ENCODE results near the gene TNPO3.
"Not testable (repeated sequence)": the region's sequence is repeated elsewhere in the genome, so short reads cannot be mapped to it uniquely, and the experiment has no call there.

The TNPO3 gene

DNA sequence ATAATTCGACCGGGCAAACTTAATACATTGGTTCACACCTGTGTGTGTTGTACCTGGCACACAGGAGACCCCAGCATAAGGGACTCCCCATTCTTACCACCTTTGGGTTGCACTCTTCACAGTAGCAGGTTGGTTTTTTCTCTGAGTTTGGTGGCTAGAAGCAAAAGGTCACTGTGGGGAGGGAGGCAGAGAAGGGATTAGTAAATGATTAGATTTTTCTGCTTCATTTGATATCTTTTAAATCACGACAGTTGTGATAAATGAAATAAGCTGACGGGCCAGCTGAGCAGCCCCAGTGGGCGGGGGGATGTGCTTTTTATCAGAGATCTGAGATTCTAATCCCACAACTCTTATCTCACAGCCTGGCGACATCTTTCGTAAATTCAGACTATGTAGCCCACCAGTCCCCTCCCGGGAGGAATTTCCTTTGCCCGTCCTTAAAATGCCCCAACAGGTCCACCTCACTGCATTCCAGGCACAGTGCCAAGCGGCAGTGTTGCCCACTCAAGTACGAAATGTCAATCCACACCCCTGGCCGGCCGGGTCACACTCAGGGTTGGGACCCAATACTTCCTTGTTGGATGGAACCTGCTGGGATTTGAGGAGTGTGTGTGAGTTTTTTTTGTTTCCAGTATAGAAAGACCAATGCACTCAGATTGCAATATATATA, 133.9 kb downstream of the TNPO3 start:
- DNase-seq (ENCODE audit: low read depth) = no peak

DNA sequence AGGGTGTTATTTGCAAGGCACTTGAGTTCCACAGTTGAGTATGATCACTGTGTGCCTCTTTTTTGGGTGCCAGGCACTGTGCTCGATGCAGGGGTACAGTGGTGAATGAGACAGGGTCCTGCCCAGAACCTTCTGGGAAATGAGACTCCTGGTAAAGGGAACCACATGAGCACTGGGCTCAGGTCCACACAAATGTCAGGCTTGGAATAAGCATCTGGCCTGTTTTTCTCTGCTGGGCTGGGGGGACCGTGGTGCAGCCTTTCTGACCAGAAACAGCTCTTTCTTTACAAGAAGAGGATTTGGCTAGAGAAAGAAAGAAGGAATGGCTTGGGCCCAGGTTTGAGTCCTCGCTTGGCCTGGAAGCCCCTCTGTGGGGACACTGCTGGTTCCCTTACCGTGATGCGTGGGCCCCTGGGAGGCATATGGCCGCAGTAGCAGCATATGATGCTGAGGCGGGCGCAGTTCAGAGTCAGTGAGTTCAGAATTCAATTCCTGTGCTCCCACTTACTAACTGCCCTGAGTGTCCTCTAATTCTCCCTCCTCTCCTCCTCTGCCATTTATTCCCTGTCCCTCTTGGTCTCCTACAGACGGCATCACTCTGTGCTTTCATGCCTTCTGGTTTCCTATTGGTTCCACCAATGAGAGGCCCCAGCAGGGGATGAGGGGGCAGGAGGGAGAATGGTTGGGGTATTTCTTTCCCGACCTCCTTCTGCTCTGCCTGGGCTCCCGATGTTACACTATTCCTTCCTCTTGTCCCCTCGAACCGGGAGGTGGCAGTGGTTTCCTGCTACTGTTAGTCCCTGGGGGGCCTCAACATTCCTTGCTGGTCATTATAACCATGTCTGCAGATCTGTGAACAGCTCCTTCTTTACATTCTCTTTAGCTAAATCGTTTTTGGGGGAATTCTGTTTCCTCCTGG, 134.8 kb downstream of the TNPO3 start:
- DNase-seq (ENCODE audit: low read depth) = no peak

DNA sequence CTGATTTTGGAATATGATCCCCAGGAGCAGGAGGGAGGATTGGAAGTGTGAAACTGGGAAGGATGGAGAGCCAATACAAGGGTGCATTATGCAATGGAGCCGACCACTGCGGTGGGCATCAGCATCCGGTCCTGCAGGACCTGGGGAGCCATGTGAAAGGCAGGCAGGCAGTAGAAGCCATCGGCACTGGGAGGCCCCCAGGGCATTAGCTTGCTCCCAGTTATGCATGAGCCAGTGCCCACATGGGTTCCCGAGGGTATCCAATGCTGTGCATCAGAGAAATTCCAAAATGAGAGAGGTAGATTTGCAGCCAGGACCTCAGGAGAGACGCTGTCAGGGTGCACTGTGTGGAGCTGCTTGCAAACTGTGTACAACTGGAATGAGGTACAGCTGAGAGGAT, 135.7 kb downstream of the TNPO3 start:
- DNase-seq (ENCODE audit: low read depth) = no peak

DNA sequence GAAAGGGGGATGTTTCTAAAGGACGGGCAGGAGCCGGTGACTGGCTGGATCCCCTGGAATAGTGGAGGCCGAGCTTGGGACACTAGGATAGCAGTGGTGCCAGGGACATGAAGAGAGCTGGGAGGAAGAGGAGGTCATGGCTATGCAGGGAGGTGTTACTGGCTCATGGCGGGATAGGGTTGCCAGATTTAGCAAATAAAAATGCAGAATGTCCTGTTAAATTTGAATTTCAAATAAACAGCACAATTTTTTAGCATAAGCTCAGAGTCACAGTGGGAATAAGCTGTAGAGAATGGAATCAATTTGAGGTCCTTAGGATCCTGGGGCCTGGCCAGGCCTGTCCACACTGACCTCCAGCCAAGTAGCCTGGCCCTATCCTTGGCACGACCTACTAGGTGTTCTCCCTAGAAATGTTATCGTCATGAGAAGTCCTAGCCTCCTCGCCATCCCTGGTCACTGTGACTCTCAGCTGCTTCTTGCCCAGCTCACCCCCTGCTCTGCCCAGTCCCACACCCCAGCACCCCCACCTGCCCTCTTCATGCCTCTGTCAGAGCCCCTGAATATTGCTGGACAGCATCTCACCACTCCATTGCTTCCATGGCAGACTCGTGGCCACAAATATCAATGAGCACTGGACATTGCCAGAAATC, 136.8 kb downstream of the TNPO3 start:
- DNase-seq (ENCODE audit: low read depth) = no peak

DNA sequence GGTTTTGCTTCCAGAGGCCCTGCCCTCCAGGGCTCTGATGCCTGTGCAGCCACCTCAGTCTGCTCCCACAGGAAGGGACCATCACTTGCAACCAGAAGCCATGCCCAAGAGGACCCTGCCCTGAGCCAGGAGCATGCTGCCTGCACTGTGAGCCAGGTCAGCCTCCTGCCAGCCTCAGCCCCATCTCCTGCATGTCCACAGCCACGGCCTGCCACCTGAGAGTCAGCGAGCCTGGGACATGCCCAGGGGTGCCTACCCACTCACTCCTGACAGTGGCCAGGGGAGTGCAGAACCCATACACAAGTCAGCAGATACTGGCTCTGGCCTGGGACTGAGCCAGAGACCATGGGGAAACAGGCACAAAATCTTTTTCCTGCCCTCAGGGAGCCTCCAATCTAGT, 137.8 kb downstream of the TNPO3 start:
- DNase-seq (ENCODE audit: low read depth) = no peak

DNA sequence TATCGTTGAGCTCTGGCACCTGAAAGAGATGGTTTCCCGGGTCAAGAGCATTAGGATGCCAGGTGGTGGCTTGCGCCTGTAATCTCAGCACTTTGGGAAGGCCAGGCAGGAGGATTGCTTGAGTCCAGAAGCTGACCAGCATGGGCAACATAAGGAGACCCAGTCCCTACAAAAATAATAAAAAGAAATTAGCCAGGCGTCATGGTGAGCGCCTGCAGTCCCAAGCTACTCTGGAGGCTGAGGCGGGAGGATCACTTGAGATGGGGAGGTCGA, 138.3 kb downstream of the TNPO3 start:
- DNase-seq (ENCODE audit: low read depth) = no peak

DNA sequence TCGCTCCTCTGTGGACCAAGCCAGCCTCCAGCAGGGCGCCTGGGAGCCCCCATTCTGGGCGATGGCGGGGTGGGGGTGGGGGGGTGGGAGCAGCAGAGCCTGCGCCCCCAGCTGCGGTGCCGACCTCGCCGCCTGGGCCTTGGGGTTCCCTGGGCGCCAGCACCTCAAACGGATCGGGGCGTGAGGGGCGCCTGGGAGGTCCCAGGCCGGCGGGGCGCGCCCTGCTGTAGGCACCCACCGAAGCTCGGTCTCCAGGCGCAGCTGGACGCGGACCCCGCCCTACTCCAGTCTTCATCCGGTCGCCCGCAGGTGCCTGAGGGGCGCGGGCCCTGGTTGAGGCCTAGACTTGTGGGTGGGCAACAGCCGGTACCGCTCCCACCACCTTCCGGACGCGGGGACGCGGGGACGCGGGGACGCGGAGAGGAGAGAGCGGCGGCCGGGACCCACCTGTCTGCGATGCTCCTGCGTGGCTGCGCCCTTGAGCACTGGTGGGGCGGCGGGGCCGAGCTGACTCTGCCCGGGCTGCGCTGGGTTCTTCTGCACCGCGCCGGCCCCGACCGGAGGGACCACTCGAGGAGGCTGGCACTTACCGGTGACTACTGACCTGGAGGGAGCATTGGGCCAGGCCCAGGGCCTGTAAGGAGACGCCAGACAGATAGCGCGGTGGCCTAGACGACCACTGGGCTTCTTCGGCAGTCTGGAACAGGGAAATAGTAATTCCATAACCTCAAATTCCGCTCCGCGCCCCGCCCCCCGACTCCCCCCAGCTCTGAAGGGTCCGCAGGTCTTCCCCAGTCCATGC, 138.9 kb downstream of the TNPO3 start:
- no peak for DNase-seq (ENCODE audit: low read depth)

DNA sequence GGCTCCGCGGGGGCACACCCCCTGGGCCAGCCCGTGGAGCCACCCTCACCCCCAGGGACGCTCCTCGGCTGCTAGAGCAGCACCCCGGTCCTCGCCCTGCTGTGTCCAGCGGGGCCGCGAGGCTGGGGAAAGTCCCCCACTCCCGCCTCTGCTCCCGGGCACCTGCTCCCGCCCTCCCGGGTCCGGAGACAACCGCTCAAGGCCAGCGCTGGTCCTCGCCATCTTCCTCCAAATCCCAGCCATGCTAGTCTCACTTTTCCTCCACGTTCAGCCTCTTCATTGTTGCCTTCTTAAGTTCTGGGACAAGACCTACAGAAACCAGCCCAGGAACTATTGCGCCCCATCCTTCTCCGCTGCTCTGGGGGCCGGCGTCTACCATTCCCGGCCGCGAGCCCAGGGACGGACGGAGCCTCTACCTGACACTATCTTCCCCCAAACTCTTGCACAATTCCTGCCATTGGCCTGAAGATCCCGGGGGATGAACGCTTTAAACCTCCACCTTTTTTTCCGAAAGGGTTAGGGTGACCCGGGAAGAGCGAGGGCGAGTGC, 139.6 kb downstream of the TNPO3 start:
- no peak for DNase-seq (ENCODE audit: low read depth)

DNA sequence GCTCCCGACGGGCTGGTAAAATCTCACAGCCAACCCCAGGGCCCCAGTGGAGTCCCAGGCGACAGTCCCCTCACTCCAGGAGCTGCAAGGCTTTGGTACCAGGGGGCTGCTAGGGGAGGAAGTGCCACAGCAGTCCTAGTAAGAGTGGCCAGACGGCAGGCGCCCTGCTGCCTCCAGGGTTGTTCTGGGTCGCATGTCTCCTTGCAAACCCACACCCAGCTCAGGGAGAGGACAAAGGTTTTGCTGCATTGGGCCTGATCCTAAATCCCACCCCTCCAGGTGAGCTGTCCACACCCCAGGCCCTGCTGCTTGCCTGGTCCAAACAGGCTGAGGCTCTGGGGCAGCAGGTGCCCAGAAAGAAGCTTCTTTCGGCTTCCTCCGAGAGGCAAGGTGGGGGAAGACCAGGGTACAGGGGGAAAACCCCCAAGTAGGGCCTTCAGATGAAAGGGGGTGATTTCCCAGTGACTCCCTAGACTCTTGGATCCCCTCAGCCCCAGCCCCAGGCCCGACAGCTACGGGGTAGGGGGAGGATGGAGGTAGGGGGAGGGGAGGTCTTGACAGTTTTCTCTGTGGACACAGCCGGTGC, 140.3 kb downstream of the TNPO3 start:
- DNase-seq (ENCODE audit: low read depth) = no peak

DNA sequence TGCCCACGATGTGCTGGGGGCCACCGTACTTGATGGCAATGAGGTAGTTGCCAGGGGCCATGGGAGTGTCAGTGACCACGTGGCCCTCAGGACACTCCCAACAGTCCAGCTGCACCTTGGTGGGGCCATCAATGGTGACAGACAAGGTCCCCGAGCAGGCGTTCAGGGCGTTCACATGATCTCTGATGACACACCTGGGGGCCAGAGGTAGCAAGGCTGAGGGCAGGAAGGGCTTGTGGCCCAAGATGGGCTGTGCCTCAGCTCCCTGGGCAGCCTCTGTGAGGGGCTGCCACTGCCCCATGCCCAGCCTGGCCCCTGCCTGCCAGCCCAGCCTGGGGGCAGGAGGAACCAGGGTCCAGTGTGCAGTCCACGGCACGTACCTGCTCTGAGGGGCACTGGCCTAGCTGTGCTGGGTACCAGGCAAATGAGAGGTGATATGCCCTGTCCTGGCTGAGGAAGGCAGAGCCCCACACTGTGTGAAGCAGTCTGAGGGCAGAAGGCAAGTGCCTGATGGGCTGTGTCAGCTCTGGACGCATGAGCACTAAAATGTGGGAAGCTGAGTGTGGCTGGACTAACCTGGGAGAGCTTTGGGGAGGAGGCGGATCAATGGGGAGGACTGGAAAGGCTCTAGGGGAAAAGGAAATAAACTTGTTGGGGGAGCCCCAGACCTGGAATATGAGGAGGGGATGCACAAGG, 140.9 kb downstream of the TNPO3 start:
- no peak for DNase-seq (ENCODE audit: low read depth)

DNA sequence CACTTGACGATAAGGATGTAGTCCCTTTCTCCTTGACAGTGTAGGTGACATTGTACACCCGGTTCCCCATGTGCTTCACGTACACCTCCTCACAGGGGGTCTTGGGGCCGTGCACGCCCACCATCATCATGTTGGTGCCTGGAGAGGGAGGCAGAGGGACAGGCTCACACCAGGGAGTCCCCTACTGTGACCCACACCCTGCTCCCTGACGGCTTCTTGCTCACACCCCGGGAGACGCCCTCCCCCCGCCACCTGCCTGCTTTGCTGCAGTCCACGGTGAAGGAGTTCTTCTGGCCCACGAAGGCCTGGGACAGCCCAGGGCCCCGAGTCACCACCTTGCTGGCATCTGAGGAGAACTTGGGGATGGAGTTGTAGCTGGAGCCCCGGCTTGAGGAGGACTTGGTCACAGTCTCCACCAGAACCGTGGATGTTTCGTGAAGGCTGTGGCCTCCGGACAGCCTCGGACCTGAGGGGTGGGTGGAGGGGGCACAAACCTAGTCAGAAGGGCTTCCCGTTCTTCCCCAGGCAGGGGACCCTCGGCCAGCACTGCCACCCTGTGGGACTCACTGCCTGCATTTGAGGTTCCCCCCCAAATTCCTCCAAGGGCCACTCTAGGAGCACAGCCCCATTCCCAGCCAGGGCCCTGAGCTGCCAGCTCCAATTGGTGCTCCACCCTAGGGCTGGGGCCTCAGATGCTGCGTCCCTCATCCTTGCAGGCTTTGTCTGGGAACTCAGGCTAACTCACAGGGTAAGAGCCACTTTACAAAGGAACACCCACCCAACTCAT, 142.0 kb downstream of the TNPO3 start:
- not testable (repeated sequence) for DNase-seq (ENCODE audit: low read depth)

DNA sequence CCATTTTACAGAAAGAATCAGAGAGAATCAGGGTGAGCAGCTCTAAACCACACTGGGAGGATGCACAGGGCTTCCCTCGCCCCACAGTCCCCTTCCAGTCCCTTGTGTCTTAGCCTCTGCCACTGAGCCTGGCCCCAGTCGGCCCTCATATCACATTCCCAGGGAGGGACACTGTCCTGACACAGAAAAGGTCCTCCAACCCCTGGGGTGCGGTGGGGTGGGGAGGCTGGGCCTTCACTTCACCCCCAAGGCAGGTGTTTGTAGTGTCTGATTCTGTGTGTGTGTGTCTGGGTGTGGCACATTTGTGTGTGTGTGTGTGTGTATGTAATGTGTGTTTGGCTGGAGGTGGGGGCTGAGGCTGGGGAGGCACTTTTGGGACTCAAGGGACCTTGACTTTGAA, 142.6 kb downstream of the TNPO3 start:
- DNase-seq (ENCODE audit: low read depth) = no peak

DNA sequence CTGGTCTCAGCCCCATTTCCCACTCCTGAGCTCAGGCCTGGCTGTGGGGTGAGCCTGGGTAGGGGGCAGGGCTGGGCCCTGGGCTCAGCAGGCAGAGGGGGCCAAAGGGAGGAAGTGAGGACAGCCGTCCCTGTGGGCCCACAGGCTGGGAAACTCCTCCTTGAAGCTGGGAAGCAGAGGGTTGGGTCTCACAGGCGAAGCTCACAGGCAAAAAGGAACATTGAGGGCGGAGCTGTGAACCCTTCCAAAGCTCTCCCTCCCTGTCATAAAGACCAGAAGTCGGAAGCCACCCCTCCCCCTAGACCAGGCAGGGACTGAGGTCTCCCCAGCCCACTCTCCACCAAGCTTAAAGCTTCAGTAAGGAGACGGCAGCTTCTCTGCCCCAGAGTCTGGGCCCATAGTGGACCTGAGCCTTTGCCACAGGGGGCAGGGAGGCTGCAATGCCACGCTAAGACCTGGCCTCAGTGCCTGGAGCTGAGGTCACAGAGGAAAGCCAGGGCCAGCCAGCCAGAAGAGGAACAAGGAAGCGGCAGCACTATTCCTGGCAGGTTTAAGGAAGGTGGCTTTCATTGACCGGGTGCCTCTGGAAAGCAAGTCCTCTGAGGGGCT, 143.4 kb downstream of the TNPO3 start:
- no peak for DNase-seq (ENCODE audit: low read depth)

DNA sequence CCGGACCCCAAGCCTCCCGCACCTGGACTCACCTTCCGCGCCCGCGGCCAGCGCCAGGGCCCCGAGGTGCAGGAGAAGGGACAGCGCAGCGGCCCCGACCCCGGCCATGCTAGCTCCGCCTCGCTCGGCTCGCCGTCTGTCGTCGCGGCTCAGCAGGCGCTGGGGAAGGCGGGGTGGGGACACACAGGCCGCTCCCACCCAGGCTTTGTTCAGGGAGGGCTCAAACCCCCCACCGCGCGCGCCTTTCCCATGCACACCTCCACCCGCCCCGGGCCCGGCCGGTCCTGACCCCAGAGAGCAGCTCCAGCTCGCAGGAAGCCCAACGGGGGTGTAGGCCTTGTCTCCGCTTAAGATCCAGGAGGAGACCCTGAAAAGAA, 144.4 kb downstream of the TNPO3 start, which contains the start of gene KCP:
TSS of gene KCP (minus strand) at position 141 of the 377 bp plus-strand sequence. CDS start at position 108, 33 bp downstream.
- DNase-seq (ENCODE audit: low read depth) = no peak

DNA sequence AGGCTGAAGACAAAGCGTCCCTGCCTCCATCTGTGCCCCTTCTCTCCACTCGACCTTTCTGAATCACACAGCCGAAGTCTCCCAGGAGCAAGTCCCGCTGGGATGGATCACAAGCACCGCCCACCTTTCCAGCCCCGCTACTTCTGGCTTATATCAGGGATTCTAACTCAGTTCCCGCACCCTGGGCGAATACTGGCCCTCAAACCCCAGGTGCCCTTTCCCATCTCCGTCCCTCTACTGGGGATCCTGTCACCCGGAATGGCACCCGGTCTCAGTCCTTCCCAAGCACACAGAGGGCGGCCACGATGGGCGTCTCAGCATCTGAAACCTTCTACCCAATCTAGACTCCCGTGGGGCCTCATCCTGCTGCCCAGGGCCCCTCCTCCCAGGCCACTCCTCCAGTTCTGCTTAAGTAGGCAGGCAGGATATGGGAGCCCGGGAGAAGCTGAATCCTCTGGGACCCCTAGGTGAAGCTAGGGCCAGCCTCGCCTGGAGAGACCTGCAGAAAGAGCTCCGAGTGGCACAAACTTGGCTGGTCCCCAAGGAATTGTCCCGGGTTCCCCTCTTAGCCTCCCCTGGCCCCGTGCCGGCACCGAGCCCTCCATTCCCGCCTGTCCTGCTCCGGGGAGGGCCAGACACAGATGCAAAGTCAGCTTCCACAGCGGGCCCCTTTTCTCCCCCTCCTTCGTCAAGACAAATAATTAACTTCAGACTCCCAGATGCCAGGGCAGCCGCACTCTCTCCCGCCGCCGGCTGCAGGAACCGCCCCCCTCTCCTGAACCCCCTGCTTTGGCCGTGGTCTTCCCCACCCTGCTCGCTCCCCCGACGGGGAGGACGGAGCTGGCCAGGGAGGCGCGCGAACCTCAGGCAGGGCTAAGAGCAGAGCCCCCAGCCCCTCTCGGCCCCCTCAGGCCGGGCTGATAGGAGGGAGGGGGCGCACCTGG, 145.0 kb downstream of the TNPO3 start:
- no peak for DNase-seq (ENCODE audit: low read depth)

DNA sequence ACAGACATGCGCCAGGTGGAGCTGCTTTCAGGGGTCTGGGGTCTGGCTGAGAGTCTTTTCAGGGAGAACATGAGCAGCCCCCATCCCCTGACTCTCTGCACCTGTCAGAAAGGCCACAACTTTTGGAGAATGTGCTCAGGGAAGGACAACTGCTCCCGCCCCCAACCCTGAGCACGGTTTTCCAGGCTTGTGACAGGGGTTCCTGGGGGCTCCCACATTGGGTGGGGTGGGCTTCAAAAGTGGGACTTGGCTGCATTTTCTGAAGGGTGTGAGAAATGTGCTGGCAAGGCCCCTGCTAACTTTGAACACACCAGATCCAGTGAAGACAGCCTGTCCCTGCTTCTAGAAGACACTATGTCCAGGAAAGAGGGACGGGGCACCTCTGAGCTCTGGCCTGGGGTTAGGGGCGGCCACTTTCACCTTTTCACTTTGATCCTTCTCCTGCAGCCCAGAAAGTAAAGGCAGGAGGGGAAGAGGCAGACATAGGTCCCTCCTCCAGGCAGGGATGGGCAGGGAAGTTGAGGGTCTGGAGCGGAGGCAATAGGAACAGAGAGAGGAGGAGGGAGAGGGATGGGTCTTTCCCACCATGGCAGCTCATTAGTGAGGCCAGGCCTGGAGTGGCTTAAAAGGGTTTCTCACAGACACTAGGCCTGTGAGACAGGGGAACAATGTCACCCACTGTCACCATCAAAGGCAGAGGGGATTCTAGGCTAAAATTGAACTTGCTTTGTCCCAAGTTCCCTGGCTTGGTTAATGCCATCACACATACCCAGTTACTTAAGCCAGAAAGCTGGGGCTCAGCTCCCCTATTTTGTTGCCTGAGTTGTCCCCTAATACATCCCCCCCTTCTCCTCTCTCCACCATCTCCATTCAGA, 145.9 kb downstream of the TNPO3 start:
- no peak for DNase-seq (ENCODE audit: low read depth)

DNA sequence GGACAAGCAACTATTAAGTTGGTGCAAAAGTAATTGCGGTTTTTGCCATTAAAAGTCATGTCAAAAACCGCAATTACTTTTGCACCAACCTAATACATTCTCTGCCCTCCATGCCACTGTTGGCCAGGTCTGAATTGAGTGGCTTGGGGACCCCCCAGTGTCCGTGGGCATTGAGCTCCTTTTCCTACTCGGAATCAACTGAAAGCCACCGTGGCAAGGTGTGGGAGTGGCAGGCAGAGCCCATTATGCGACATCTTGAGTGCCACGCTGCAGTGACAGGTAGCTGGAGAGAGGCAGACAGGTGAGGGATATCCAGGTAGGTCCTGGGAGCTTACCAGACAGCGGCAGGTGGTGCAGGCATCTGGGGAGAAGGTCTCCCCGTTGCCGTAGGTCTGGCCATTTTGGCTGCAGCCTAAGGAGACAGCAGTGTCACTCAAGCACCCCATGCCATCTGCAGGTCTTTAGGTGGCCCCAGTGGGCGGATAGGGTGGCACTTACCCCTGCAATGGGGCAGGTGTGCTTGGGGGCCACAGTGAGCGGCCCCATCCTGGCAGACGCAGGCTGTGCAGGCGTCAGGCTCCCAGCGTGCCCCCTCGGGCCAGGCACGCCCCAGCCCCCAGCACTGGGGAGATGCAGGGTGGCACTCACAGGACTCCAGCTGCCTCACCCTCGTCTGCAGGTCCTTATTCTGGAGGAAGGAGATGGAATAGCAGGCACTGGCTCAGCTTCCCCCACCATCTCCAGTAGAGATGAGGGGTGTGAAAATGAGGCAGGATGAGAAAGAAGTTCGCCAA, 147.9 kb downstream of the TNPO3 start:
- DNase-seq (ENCODE audit: low read depth) = no peak
